ENCODE data around the gene SOCS2. TPM values are rescaled to one million over a fixed set of nuclear protein-coding genes. Genes with fewer than 3 reads are reported as not detected.

SOCS2 gene
- total and polyA plus RNA-seq, 2 of the 8 experiments (the other 6 are each of a cell fraction or from before 2014, with no cell fraction given) = 14.5 to 18.0 TPM

DNA sequence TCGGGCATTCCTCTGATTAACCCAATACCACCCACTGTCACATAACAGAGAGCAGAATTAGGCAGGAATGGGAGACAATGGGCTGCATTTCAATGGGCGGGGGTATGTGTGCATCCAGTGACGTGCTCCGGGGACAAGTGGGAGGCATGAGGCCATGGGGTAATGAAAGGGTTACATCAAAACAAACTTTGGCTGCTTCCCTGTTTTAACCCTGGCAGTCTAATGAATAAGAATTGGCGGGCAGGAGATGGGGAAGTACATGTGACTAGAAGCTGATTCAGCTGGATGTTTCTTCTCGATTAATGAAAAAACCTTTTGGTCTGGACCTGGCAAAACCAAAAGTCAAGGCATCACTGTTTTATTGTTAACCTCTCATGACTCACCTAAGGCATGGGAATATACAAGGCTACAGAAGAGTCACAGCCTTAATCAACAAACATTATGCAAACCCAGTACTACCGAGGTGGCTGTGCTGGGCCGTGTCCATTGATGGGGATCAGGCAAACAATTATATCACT, 44.2 kb downstream of the SOCS2 start (continued):
- TF ChIP-seq, protein P1, sequence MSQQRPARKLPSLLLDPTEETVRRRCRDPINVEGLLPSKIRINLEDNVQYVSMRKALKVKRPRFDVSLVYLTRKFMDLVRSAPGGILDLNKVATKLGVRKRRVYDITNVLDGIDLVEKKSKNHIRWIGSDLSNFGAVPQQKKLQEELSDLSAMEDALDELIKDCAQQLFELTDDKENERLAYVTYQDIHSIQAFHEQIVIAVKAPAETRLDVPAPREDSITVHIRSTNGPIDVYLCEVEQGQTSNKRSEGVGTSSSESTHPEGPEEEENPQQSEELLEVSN (IDR thresholded peaks at IDR 0.05) = peak; percentile 84
- no peak for TF ChIP-seq FOSL1 (IDR thresholded peaks at IDR 0.05; ENCODE audit: insufficient read depth, low read depth, low read length)
- peak; percentile 88 for TF ChIP-seq CREB1 (IDR thresholded peaks at IDR 0.05)
- 0 out of 2 replicates have a peak, but pooled peaks have one; percentile 33 for TF ChIP-seq SP1 (IDR thresholded peaks at IDR 0.05; ENCODE audit: low read depth, low read length)
- no peak for TF ChIP-seq ASH2L (IDR thresholded peaks at IDR 0.05; ENCODE audit: low read length)
- TF ChIP-seq HDAC6 (IDR thresholded peaks at IDR 0.05; ENCODE audit: low read depth, low read length) = no peak
- no peak for TF ChIP-seq JUN (IDR thresholded peaks at IDR 0.05; ENCODE audit: low read depth, low read length)
- no peak for TF ChIP-seq CBX8 (IDR thresholded peaks at IDR 0.05; ENCODE audit: borderline replicate concordance, low read depth, low read length)
- no peak for TF ChIP-seq SIRT6 (IDR thresholded peaks at IDR 0.05; ENCODE audit: low read length)
- no peak for TF ChIP-seq KDM5A (IDR thresholded peaks at IDR 0.05; ENCODE audit: low read length)
- no peak for TF ChIP-seq CHD2 (IDR thresholded peaks at IDR 0.05; ENCODE audit: low read length)
- TF ChIP-seq BCL11A (IDR thresholded peaks at IDR 0.05; ENCODE audit: low read depth in 2 of 2, low read length in 2 of 2) = no peak
- no peak for TF ChIP-seq BRCA1 (IDR thresholded peaks at IDR 0.05; ENCODE audit: low read depth, low read length)
- TF ChIP-seq NRF1 (IDR thresholded peaks at IDR 0.05; ENCODE audit: low read depth, low read length) = no peak
- TF ChIP-seq SAP30 (IDR thresholded peaks at IDR 0.05; ENCODE audit: insufficient read depth, insufficient replicate concordance, low read length) = no peak
- TF ChIP-seq, protein P2, sequence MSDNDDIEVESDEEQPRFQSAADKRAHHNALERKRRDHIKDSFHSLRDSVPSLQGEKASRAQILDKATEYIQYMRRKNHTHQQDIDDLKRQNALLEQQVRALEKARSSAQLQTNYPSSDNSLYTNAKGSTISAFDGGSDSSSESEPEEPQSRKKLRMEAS (IDR thresholded peaks at IDR 0.05) = peak; percentile 71
- TF ChIP-seq EGR1 (IDR thresholded peaks at IDR 0.05; ENCODE audit: borderline replicate concordance, low read depth, low read length) = no peak
- TF ChIP-seq TBP (IDR thresholded peaks at IDR 0.05; ENCODE audit: low read depth, low read length) = no peak
- TF ChIP-seq SP2 (IDR thresholded peaks at IDR 0.05; ENCODE audit: low read length) = no peak
- no peak for TF ChIP-seq KDM4A (IDR thresholded peaks at IDR 0.05; ENCODE audit: low read depth, low read length, severe bottlenecking)
- no peak for TF ChIP-seq CBX5 (IDR thresholded peaks at IDR 0.05; ENCODE audit: low read depth, low read length)
- TF ChIP-seq, protein P3, sequence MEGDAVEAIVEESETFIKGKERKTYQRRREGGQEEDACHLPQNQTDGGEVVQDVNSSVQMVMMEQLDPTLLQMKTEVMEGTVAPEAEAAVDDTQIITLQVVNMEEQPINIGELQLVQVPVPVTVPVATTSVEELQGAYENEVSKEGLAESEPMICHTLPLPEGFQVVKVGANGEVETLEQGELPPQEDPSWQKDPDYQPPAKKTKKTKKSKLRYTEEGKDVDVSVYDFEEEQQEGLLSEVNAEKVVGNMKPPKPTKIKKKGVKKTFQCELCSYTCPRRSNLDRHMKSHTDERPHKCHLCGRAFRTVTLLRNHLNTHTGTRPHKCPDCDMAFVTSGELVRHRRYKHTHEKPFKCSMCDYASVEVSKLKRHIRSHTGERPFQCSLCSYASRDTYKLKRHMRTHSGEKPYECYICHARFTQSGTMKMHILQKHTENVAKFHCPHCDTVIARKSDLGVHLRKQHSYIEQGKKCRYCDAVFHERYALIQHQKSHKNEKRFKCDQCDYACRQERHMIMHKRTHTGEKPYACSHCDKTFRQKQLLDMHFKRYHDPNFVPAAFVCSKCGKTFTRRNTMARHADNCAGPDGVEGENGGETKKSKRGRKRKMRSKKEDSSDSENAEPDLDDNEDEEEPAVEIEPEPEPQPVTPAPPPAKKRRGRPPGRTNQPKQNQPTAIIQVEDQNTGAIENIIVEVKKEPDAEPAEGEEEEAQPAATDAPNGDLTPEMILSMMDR (IDR thresholded peaks at IDR 0.05; ENCODE audit: control extremely low read depth in 1 of 3, insufficient read depth in 1 of 3, low read depth in 1 of 3, low read length in 3 of 3) = no peak
- no peak for TF ChIP-seq SP4 (IDR thresholded peaks at IDR 0.05; ENCODE audit: low read length)
- no peak for TF ChIP-seq BACH1 (IDR thresholded peaks at IDR 0.05; ENCODE audit: low read length)
